ENCODE measurements around the gene PKD1.

Gene PKD1

GRCh38 chr16:2180461-2180860 is 44.8 kb upstream of the PKD1 start:
- CTCF ChIA-PET = no interaction called here

GRCh38 chr16:2179576-2179975 is 43.9 kb upstream of the PKD1 start:
- ChIA-PET CTCF (no interaction called here), POLR2A (no interaction called here)
- no peak for DNase-seq (ENCODE audit: extremely low spot score)
- TF ChIP-seq FOXA1 (IDR thresholded peaks at IDR 0.05) = no peak
- TF ChIP-seq HDGF (IDR thresholded peaks at IDR 0.05; ENCODE audit: borderline replicate concordance) = no peak
- TF ChIP-seq PKNOX1 (IDR thresholded peaks at IDR 0.05) = no peak
- no peak for TF ChIP-seq SUZ12 (IDR thresholded peaks at IDR 0.05)
- TF ChIP-seq LEF1 (IDR thresholded peaks at IDR 0.05; ENCODE audit: borderline replicate concordance) = no peak
- TF ChIP-seq FOXK2 (IDR thresholded peaks at IDR 0.05) = no peak
- no peak for TF ChIP-seq ELF4 (IDR thresholded peaks at IDR 0.05)
- no peak for TF ChIP-seq CTBP1 (IDR thresholded peaks at IDR 0.05; ENCODE audit: borderline replicate concordance)
- no peak for TF ChIP-seq TARDBP (IDR thresholded peaks at IDR 0.05)
- no peak for TF ChIP-seq SP1 (IDR thresholded peaks at IDR 0.05)
- TF ChIP-seq ARNT (IDR thresholded peaks at IDR 0.05) = no peak
- no peak for TF ChIP-seq FOXM1 (IDR thresholded peaks at IDR 0.05; ENCODE audit: borderline replicate concordance)
- no peak for TF ChIP-seq ZNF384 (IDR thresholded peaks at IDR 0.05)
- no peak for TF ChIP-seq NFRKB (IDR thresholded peaks at IDR 0.05)
- no peak for TF ChIP-seq L3MBTL2 (conservative IDR thresholded peaks at IDR 0.05)
- no peak for TF ChIP-seq BHLHE40 (IDR thresholded peaks at IDR 0.05; ENCODE audit: borderline replicate concordance)

More at GRCh38 chr16:2180461-2180860, 44.8 kb upstream of the PKD1 start:
- POLR2A ChIA-PET = interaction anchor here (1.2 kb wide), 1 partner anchor 26 kb away, joined by 3 read pairs; no protein-coding TSS in a partner anchor
- no peak for DNase-seq (ENCODE audit: extremely low spot score)
- TF ChIP-seq NFRKB (IDR thresholded peaks at IDR 0.05) (no peak), ELF4 (IDR thresholded peaks at IDR 0.05) (no peak), ZNF384 (IDR thresholded peaks at IDR 0.05) (no peak), SP1 (IDR thresholded peaks at IDR 0.05) (no peak), HDGF (IDR thresholded peaks at IDR 0.05; ENCODE audit: borderline replicate concordance) (no peak), FOXK2 (IDR thresholded peaks at IDR 0.05) (no peak)

- ChIA-PET CTCF (no interaction called here), POLR2A (no interaction called here)
- DNase-seq (ENCODE audit: extremely low spot score) = no peak
- TF ChIP-seq BHLHE40 (IDR thresholded peaks at IDR 0.05; ENCODE audit: borderline replicate concordance) = no peak
- no peak for TF ChIP-seq NFRKB (IDR thresholded peaks at IDR 0.05)
- no peak for TF ChIP-seq PKNOX1 (IDR thresholded peaks at IDR 0.05)
- no peak for TF ChIP-seq FOXK2 (IDR thresholded peaks at IDR 0.05)
- TF ChIP-seq TARDBP (IDR thresholded peaks at IDR 0.05) = no peak
- TF ChIP-seq SP1 (IDR thresholded peaks at IDR 0.05) = no peak
- no peak for TF ChIP-seq ZNF384 (IDR thresholded peaks at IDR 0.05)
- TF ChIP-seq LEF1 (IDR thresholded peaks at IDR 0.05; ENCODE audit: borderline replicate concordance) = no peak
- TF ChIP-seq FOXM1 (IDR thresholded peaks at IDR 0.05; ENCODE audit: borderline replicate concordance) = no peak
- no peak for TF ChIP-seq L3MBTL2 (conservative IDR thresholded peaks at IDR 0.05)
- no peak for TF ChIP-seq FOXA1 (IDR thresholded peaks at IDR 0.05)
- no peak for TF ChIP-seq SUZ12 (IDR thresholded peaks at IDR 0.05)
- no peak for TF ChIP-seq CTBP1 (IDR thresholded peaks at IDR 0.05; ENCODE audit: borderline replicate concordance)
- no peak for TF ChIP-seq ARNT (IDR thresholded peaks at IDR 0.05)
- TF ChIP-seq ELF4 (IDR thresholded peaks at IDR 0.05) = no peak
- no peak for TF ChIP-seq HDGF (IDR thresholded peaks at IDR 0.05; ENCODE audit: borderline replicate concordance)
Measured at GRCh38 chr16:2179107-2179501, 43.4 kb upstream of the PKD1 start.

- ChIA-PET POLR2A (interaction anchor here (0.9 kb wide), 1 partner anchor 16 kb away, joined by 3 read pairs; no protein-coding TSS in a partner anchor), CTCF (no interaction called here)
- TF ChIP-seq ZNF384 (IDR thresholded peaks at IDR 0.05) (no peak), SUZ12 (IDR thresholded peaks at IDR 0.05) (no peak), FOXA1 (IDR thresholded peaks at IDR 0.05) (no peak), FOXM1 (IDR thresholded peaks at IDR 0.05; ENCODE audit: borderline replicate concordance) (no peak), HDGF (IDR thresholded peaks at IDR 0.05; ENCODE audit: borderline replicate concordance) (peak; percentile 50; the same call in 1 of the 2 replicates), ELF4 (IDR thresholded peaks at IDR 0.05) (no peak), SP1 (IDR thresholded peaks at IDR 0.05) (peak; percentile 68; the same call in 1 of the 2 replicates), TARDBP (IDR thresholded peaks at IDR 0.05) (no peak), PKNOX1 (IDR thresholded peaks at IDR 0.05) (peak; percentile 33; the same call in 1 of the 2 replicates), CTBP1 (IDR thresholded peaks at IDR 0.05; ENCODE audit: borderline replicate concordance) (no peak), ARNT (IDR thresholded peaks at IDR 0.05) (no peak)
- DNase-seq (ENCODE audit: extremely low spot score) = peak; percentile 98
Measured at GRCh38 chr16:2178321-2179106, 42.8 kb upstream of the PKD1 start.

- CTCF ChIA-PET = no interaction called here
- POLR2A ChIA-PET = interaction anchor here (0.9 to 1.1 kb wide), 2 partner anchors 15 to 22 kb away, joined by 3 to 4 read pairs; partner anchors contain the start of gene TRAF7
- no peak for DNase-seq (ENCODE audit: extremely low spot score)
- TF ChIP-seq HDGF (IDR thresholded peaks at IDR 0.05; ENCODE audit: borderline replicate concordance) (no peak), ZNF384 (IDR thresholded peaks at IDR 0.05) (no peak), FOXA1 (IDR thresholded peaks at IDR 0.05) (no peak), ARNT (IDR thresholded peaks at IDR 0.05) (no peak)
Measured at GRCh38 chr16:2177561-2177960, 41.9 kb upstream of the PKD1 start.

GRCh38 chr16:2177101-2177500 is 41.4 kb upstream of the PKD1 start:
- TF ChIP-seq ZNF384 (IDR thresholded peaks at IDR 0.05) = no peak
- TF ChIP-seq TARDBP (IDR thresholded peaks at IDR 0.05) = no peak
- TF ChIP-seq SUZ12 (IDR thresholded peaks at IDR 0.05) = no peak
- no peak for DNase-seq (ENCODE audit: extremely low spot score)
- POLR2A ChIA-PET = interaction anchor here (1.1 kb wide), 1 partner anchor 22 kb away, joined by 4 read pairs; the partner anchor contains the start of gene TRAF7
- CTCF ChIA-PET = interaction anchor here (0.7 kb wide), 1 partner anchor 109 kb away, joined by 4 read pairs; no protein-coding TSS in a partner anchor
